ENCODE results near the gene SMIM14.
"Not testable (repeated sequence)": the region's sequence is repeated elsewhere in the genome, so short reads cannot be mapped to it uniquely, and the experiment has no call there.

SMIM14 gene

DNA sequence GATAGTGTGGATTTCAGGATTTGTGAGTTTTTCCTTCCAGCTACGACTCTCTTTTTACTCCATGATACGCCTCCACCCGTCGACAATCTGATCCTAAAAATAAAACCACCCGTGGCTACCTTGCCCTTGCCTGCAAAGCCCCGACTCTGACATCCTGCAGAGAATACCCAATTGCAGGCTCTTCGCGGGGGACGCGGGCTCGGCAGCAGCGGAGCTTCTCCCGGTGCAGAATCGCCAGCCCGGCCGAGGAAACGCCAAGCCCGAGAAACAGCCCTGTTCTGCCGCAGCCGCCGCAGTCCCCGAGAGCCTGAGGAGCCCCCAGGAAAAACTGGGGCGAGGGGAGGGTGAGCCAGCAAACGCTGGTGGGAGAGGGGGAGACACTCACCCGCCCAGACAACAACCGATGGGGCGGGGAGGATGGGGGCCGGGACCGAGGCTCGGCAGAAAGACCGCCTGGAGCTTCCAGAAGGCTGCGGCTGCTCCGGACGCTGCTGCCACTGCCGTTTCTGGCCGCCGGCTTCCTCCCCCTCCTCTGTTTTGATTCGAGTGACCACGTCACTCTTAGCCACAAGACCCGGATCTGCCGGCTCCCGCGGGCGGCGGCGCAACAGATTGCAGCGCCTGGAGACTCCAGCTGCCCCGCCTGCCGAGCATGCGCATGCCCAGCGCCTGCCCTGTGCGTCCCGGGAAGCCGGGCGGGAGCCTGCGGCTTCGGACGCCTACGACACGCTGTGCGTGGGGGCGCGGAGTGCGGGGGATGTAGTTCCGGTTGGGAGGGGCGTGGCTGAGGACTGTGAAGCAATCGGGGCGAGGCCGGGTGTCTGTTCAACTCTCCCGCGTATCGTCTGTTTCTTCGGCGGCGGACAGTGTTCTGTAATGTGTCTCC is at the start of gene SMIM14:
TSS of gene SMIM14 (minus strand) at position 512 of the 886 bp plus-strand sequence. CDS start 33,720 bp downstream, outside the sequence.
- peak; percentile 90 to 94 for DNase-seq

GRCh38 chr4:39687014-39687413 is 48.3 kb upstream of the SMIM14 start:
- DNase-seq = no peak

GRCh38 chr4:39685990-39686389 is 47.3 kb upstream of the SMIM14 start:
- DNase-seq = no peak

GRCh38 chr4:39682138-39682537 is 43.5 kb upstream of the SMIM14 start:
- DNase-seq = no peak

DNA sequence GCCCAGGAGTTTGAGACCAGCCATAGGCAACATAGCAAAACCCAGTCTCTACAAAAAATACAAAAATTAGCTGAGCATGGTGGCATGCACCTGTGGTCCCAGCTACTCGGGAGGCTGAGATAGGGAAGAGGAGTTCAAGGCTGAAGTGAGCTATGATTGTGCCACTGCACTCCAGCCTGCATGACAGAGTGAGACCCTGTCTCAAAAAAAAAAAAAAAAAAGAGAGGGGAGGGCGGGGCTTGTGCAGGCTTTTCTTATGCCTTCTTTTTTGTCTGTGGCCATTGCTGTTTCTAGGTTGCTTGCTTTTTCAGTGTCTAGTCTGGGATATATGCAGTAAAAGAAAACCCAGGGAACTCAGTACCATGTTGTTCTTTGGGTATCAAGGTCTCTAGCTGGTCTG is 42.3 kb upstream of the SMIM14 start:
- DNase-seq = not testable (repeated sequence)

- not testable (repeated sequence) for DNase-seq
Observed at GRCh38 chr4:39675681-39676080, 37.0 kb upstream of the SMIM14 start.

DNA sequence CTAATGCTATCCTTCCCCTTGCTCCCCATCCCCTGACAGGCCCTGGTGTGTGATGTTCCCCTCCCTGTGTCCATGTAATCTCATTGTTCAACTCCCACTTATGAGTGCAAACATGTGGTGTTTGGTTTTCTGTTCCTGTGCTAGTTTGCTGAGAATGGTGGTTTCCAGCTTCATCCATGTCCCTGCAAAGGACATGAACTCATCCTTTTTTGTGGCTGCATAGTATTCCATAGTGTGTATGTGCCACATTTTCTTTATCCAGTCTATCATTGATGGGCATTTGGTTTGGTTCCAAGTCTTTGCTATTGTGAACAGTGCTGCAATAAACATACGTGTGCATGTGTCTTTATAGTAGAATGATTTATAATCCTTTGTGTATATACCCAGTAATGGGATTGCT is 31.6 kb upstream of the SMIM14 start:
- DNase-seq = not testable (repeated sequence)

DNA sequence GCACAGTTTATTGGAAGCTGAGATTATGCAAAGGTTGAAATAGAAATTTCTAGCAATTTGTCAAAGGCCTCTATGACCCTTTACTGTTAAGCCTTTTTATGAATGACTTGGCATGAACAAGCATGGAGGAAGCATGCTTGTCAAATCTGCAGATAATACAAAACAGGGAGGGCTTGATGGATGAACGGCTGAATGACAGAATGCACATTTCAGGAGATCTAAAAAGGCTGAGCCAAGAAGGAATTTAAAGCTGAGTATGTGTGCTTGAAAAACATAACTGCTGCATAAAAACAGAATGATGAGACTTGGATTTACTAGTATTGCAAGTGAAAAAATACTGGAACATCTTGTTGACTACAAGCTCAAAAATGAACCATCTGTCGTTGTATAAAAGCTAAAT is 30.2 kb upstream of the SMIM14 start:
- no peak for DNase-seq

- DNase-seq = no peak
Observed at GRCh38 chr4:39667706-39668105, 29.0 kb upstream of the SMIM14 start.

DNA sequence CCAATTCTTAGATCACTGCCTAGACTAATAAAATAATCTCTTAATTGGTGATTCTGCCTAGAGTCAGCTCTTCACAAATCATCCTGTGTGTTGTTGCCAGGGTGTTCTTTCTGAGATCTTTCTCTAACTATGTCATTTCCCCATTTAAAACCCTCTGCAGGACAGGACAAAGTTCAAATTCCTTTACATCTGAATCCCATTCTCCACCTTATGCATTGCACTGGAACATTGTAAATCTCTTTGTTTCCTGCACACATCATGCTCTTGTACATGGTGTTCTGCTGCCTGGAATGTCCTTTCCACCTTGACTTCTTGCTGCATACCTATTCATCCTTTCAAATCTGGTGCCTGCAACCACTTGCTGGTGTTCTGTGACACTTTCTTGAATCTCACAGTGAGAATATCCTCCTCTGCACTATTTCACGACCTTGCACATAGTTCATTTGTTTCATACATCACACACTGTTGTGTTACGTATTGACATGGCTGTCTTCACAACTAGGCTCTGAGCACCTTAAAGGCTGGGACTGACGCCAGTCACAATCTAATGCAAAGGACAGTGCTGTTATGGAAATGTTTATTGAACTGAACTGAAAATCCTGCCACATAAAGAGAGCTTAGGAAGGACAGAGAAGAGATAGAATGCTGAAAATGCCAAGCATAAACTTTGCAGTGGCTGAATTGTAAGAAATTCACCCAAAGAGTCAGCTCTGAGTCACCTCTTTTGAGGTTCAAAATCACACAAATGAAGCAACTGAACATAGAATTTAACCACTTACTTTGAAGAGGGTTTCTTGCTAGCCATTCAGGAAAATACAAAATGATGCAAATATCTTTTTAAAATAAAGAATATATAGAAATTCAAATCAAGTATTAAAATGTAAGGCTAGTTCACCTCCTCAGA is 26.4 kb upstream of the SMIM14 start:
- DNase-seq = no peak

GRCh38 chr4:39662683-39663082 is 24.0 kb upstream of the SMIM14 start:
- DNase-seq = no peak

DNA sequence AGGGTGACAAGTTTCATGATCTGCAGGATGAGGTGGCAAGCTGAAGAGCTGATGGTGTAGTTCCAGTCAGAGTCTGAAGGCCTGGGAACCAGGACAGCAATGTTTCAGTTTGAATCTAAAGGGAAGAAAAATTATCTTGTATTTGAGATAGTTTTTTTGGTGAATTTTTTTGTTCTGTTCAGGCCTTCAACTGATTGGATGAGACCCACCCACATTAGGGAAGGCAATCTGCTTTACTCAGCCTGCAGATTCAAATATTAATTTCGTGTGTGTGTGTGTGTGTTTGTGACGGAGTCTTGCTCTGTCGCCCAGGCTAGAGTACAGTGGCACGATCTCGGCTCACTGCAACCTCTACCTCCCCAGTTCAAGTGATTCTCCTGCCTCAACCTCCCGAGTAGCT is 22.1 kb upstream of the SMIM14 start:
- DNase-seq = no peak

DNA sequence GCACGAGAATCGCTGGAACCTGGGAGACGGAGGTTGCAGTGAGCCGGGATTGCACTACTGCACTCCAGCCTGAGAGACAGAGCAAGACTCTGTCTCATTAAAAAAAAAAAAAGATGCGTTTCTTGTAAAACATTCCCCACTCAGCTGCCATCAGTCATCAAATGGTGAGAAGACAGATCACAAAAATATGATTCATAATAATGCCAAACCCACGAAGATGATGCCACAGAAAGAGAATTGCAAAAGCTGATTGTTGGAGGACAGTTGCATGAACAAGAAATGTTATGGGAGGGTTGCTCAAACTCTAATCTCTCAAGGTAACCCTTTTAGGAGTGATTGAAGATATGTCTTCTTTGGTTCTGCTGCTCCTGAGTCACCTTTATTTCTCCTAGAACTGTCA is 21.4 kb upstream of the SMIM14 start:
- DNase-seq = no peak

DNA sequence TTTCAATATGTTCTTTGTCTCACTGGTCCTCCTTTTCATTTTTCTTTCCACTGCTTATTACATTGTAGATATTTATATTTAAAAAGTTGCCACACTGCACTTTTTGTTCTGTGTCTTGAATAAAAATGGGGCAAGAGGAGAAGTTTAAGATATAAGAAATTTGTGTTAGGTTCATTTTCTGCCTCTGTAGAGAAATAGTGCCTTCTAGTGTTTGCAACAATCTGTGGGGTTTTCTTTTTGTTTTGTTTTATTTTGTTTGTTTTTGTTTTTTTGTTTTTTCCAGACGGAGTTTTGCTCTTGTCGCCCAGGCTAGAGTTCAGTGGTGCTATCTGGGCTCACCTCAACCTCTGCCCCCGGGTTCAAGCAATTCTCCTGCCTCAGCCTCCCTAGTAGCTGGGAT is 20.1 kb upstream of the SMIM14 start:
- DNase-seq = no peak

DNA sequence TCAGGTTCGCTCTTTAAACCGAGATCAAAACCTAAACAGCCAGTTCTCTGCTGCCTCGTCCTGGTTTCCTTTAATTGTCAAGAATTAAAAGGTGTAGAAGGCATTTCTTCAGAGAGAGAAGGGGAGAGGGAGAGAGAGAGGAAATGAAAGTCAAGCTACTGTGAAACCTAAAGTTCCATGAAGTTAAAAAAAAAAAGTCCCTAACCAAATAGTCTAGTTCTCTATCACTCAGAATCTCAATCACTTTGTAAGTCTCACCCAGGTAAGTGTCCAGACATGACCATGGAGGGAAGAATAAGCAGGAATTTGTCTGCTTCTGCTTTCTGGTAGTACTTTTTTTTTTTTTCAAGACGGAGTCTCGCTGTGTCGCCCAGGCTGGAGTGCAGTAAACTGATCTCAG is 18.8 kb upstream of the SMIM14 start:
- no peak for DNase-seq

DNA sequence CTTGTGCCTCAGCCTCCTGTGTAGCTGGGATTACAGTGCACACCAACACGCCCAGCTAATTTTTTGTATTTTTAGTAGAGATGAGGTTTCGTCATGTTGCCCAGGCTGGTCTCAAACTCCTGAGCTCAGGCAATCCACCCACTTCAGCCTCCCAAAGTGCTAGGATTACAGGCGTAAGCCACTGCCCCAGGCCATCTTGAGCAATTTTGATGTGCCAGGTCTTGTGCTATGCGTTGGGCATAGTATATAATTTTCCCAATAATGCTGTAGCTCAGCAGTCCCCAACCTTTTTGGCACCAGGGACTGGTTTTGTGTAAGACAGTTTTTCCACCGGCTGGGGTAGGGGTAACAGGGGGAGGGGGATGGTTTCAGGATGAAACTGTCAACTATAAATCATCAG is 18.0 kb upstream of the SMIM14 start:
- DNase-seq = not testable (repeated sequence)

DNA sequence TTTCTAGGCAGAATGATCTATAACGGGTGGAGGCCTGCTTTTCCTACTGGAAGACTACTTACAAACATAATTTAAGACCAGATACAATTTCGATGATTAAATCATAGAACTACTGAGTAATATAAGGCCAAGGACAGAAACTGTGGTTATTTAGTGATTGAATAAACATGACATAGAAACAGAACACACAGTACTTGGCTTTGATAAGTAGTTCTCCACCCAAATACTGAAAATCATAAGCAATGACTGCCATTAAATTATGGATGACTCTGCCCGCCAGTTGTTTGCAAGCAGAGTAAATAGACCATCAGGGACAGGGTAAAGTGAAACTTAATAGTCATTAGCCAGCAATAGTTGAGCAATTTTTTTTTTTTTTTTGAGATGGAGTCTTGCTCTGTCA is 17.2 kb upstream of the SMIM14 start:
- no peak for DNase-seq

DNA sequence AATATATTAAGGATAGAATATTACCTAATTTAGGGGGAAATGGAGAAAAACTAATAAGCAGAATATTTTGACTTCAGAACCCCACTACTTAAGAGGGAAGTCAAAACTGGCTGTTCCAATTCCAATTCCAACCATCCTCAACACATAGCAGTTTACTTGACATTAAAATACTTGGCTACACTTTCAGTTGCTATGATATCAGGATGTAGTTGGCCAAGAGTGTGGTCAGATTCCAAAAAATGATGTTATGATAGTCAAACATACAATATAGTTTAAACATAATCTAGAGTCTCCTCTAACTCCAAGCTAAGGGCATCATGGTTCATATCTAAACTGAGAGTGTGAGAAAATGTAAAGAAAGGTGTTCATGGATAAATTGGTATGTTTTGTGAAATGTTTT is 16.5 kb upstream of the SMIM14 start:
- DNase-seq = no peak

DNA sequence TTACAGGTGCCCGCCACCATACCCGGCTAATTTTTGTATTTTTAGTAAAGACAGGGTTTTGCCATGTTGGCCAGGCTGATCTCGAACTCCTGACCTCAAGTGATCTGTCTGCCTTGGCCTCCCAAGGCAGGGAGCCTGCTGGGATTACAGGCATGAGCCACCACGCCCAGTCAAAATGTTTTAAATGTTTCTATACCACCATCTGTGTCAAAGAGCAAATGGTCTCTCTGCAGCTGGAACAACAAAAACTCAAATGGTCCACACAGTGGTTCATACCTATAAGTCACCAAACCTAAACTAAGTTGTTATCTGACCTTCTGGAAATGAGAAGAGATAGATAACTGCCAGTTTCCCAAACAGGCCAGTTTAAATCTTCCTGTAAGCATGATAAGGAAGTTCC is 12.9 kb upstream of the SMIM14 start:
- not testable (repeated sequence) for DNase-seq

DNA sequence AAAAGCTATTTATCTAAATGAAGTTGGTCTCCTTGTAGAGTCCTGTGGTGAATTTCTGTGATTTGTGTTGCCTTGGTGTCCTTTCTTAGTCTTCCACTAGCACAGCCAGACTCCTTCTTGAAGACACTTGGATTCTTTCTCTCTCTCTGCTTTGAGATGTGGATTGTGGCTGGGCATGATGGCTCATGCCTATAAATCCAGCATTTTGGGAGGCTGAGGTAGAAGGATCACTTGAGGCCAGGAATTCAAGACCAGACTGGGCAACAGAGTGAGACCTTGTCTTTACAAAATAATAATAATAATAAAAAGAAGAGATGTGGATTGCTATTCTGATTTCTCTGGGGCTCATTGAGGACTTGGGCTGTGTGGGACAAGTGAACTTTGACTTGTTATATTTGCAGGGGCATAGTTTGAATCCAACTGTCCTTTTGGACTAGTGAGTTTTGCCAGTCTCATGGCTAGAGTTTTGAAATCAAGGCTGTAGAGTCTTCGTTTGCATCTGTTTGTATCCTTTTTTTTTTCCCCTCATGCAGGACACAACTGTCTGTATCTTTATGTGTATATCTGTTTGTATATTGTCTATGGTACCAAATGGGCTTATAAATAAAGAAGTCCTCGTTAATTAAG is 11.1 kb upstream of the SMIM14 start:
- DNase-seq = no peak

GRCh38 chr4:39648827-39649558 is 10.3 kb upstream of the SMIM14 start:
- no peak for DNase-seq

GRCh38 chr4:39648213-39648612 is 9.5 kb upstream of the SMIM14 start:
- DNase-seq = no peak
